K562 (cell line): ENCODE measurements around the gene SCARF2. TPM values are rescaled to one million over a fixed set of nuclear protein-coding genes. Genes with fewer than 3 reads are reported as not detected.

Experiments used
- E2F3 ChIP-seq: fragments of 250-450 bp; sonication (Bioruptor Pico); IDR thresholded peaks from 2 replicates; pipeline ENCODE4 v1.4.0; 2020; ENCODE audit warnings: mild to moderate bottlenecking
- GABPB1 ChIP-seq: sonication (generic); formaldehyde crosslinking; IDR thresholded peaks from 2 replicates; pipeline ENCODE4 v1.8.0; 2022; ENCODE audit warnings: mild to moderate bottlenecking, missing genetic modification reagents
- ILF3 ChIP-seq: fragments of 450-650 bp; IDR thresholded peaks from 2 replicates; pipeline ENCODE4 v1.6.1; 2018; ENCODE audit warnings: antibody characterized with exemption, mild to moderate bottlenecking, moderate library complexity, borderline replicate concordance
- IRF2 ChIP-seq: sonication (generic); formaldehyde crosslinking; IDR thresholded peaks from 2 replicates; pipeline ENCODE4 v1.8.1; 2022; ENCODE audit warnings: mild to moderate bottlenecking, missing genetic modification reagents
- KAT7 ChIP-seq: sonication (generic); formaldehyde crosslinking; IDR thresholded peaks from 2 replicates; pipeline ENCODE4 v1.8.0; 2022; ENCODE audit warnings: missing genetic modification reagents, mild to moderate bottlenecking, borderline replicate concordance
- LARP7 ChIP-seq: fragments of 450-650 bp; IDR thresholded peaks from 2 replicates; pipeline ENCODE4 v1.6.1; 2016
- polyA plus RNA-seq, 8 experiments: library from polyadenylated mRNA; depleted of rRNA in 4 of 8; stranded (reverse) in 5 of 8; unstranded in 3 of 8; fragments of >200 nt; fragmentation: Nextera tagmentation in 2 of 8; fragmentation: Illumina TruSeq in 1 of 8; extraction: Ambion mirVana in 2 of 8; extraction: Trizol in 1 of 8; gene quantifications; 2 replicates each; pipeline versions ENCODE4 v1.2.1 to v1.2.3, GENCODE V29; 2011 to 2014; ENCODE audit warnings: inconsistent platforms in 1 of 8, missing spikeins in 1 of 8
- total RNA-seq, 7 experiments: library from RNA; depleted of rRNA in 6 of 7; stranded (reverse); fragments of >200 nt in 6 of 7; fragmentation: Illumina TruSeq in 2 of 7; extraction: Trizol in 2 of 7; gene quantifications; 2 replicates each; pipeline versions ENCODE4 v1.2.1 to v1.2.3, GENCODE V29; 2011 to 2021; ENCODE audit warnings: low replicate concordance in 1 of 7
- TF ChIP-seq, protein P1 (sequence below): sonication (generic); formaldehyde crosslinking; IDR thresholded peaks from 2 replicates; pipeline ENCODE4 v1.8.1; 2023; ENCODE audit warnings: mild to moderate bottlenecking, missing genetic modification reagents

SCARF2 gene
- total and polyA plus RNA-seq, 9 of the 15 experiments (the other 6 are each of a cell fraction or from before 2014, with no cell fraction given), result 0.06 to 0.32 (median 0.21) TPM; not detected in 5

DNA sequence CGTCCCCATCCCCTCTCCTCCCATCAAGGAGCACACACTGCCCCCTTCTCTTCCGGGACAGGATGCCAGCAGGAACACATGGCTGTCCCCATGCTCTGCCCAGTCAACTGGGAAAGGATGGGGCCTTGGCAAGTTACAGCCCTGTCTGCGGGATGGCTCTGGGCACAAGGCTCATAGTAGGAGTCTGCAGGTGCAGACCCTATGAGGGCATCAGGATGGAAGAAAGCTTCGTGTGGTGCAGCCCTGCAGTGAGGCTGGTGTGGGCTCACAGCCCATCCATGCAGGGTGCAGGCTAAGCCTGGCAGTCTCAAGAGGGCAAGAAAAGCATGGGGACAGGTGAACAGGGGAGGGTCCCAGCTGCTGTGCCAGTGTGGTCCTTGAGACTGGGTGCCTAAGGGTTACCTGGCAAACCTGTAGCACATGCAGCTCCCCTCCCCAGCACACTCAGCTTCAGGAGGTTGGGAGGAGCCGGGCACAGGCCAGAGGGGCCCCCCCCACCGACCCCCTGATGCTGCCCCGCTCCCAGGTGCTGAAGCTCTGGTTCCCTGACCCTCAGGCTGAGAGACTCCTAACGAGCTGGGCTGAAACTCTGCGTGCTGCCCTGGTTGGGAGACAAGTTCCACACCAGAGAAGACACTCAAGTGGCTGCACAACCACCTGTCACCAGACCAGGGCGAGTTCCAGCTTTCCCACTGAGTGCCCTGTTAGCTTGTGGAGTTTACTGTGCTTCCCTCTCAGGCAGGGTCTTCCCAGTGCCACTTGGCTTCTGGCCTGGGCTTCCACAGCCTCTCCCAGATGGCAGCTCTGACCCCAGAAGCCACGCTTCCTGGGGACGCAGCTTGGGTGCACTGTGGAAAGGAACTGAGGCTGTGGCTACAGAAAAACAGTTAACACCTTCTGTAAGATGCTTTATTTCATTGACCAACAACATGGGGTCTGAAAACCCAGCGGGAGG lies 3.3 kb upstream of the SCARF2 start (continued):
- TF ChIP-seq ILF3, result no peak
- TF ChIP-seq LARP7, result no peak
- TF ChIP-seq KAT7 (CRISPR knock-in tag), result peak; percentile 58; the same call in 1 of the 2 replicates
- no peak for TF ChIP-seq E2F3 (CRISPR knock-in tag)
- TF ChIP-seq, protein P1, sequence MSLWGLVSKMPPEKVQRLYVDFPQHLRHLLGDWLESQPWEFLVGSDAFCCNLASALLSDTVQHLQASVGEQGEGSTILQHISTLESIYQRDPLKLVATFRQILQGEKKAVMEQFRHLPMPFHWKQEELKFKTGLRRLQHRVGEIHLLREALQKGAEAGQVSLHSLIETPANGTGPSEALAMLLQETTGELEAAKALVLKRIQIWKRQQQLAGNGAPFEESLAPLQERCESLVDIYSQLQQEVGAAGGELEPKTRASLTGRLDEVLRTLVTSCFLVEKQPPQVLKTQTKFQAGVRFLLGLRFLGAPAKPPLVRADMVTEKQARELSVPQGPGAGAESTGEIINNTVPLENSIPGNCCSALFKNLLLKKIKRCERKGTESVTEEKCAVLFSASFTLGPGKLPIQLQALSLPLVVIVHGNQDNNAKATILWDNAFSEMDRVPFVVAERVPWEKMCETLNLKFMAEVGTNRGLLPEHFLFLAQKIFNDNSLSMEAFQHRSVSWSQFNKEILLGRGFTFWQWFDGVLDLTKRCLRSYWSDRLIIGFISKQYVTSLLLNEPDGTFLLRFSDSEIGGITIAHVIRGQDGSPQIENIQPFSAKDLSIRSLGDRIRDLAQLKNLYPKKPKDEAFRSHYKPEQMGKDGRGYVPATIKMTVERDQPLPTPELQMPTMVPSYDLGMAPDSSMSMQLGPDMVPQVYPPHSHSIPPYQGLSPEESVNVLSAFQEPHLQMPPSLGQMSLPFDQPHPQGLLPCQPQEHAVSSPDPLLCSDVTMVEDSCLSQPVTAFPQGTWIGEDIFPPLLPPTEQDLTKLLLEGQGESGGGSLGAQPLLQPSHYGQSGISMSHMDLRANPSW (CRISPR knock-in tag), result 0 out of 2 replicates have a peak, but pooled peaks have one; percentile 19
- peak; percentile 88 for TF ChIP-seq IRF2 (CRISPR knock-in tag)
- peak; percentile 68 for TF ChIP-seq GABPB1 (CRISPR knock-in tag)
